ENCODE results near the gene DDR1.

GRCh38 chr6:30912746-30913520 lies 28.6 kb downstream of the DDR1 start:
- TF ChIP-seq, protein P1, sequence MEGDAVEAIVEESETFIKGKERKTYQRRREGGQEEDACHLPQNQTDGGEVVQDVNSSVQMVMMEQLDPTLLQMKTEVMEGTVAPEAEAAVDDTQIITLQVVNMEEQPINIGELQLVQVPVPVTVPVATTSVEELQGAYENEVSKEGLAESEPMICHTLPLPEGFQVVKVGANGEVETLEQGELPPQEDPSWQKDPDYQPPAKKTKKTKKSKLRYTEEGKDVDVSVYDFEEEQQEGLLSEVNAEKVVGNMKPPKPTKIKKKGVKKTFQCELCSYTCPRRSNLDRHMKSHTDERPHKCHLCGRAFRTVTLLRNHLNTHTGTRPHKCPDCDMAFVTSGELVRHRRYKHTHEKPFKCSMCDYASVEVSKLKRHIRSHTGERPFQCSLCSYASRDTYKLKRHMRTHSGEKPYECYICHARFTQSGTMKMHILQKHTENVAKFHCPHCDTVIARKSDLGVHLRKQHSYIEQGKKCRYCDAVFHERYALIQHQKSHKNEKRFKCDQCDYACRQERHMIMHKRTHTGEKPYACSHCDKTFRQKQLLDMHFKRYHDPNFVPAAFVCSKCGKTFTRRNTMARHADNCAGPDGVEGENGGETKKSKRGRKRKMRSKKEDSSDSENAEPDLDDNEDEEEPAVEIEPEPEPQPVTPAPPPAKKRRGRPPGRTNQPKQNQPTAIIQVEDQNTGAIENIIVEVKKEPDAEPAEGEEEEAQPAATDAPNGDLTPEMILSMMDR (IDR thresholded peaks at IDR 0.05): no peak
- no peak for TF ChIP-seq POLR2A (IDR thresholded peaks at IDR 0.05)

All from tibial nerve (tissue), 3 donors.